ENCODE measurements around the gene SRBD1. TPM values are rescaled to one million over a fixed set of nuclear protein-coding genes. Genes with fewer than 3 reads are reported as not detected.

SRBD1 gene
- total and polyA plus RNA-seq, 7 experiments from 2014 or later: 14.0 to 28.1 (median 19.6) TPM

DNA sequence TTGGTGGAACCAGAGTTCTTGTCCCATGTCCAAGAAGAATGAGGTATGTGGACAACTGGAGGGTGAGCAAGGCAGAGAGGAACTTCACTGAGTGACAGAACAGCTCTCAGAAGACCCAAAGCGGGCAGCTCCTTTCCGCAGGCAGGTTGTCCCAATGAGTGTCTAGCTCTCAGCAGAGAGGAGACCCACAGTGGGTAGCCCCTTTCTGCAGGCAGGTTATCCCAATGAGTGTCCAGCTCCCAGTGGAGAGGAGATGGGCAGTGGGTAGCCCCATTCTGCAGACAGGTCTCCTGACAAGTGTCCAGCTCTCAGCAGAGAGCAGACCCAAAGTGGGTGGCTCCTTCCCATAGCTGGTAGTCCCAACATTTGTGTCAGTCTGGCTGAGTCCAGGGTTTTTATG, 69.6 kb downstream of the SRBD1 start:
- CTCF ChIA-PET: no interaction called here
- no peak overlapping the region for H3K27ac Mint-ChIP-seq
- no peak for ATAC-seq
- H3K9me3 Mint-ChIP-seq: peaks cover 0 to 8% (median 2%) of the 10 kb centered on the region in 11 donors
- Histone ChIP-seq H3K4me3 (ENCODE audit: low read length) (no peak overlapping the region), H3K36me3 (ENCODE audit: control insufficient read depth in 2 of 3, insufficient read depth in 3 of 3, low read length in 3 of 3) (peaks cover 4 to 61% (median 21%) of the 10 kb centered on the region in 3 experiments), H3K9me3 (ENCODE audit: control insufficient read depth in 2 of 3, low read length in 3 of 3) (peaks cover 0 to 9% (median 0%) of the 10 kb centered on the region in 3 experiments), H3K4me1 (ENCODE audit: control insufficient read depth in 2 of 2, insufficient read depth in 2 of 2, low read length in 2 of 2) (no peaks in the 10 kb centered on the region), H3K27ac (ENCODE audit: low read depth, low read length) (no peak overlapping the region), H3K27me3 (ENCODE audit: control insufficient read depth in 2 of 2, insufficient read depth in 2 of 2, low read length in 2 of 2) (no peaks in the 10 kb centered on the region)
- H3K4me3 Mint-ChIP-seq: no peak overlapping the region
- peaks cover 0 to 5% (median 0%) of the 10 kb centered on the region in 7 donors for H3K4me1 Mint-ChIP-seq
- POLR2A ChIA-PET: no interaction called here
- peaks cover 13 to 76% (median 74%) of the 10 kb centered on the region in 5 donors for H3K36me3 Mint-ChIP-seq
- DNase-seq: no peak
- H3K27me3 Mint-ChIP-seq: no peaks in the 10 kb centered on the region
- intact Hi-C loops (cut with micrococcal nuclease): no loop called here

DNA sequence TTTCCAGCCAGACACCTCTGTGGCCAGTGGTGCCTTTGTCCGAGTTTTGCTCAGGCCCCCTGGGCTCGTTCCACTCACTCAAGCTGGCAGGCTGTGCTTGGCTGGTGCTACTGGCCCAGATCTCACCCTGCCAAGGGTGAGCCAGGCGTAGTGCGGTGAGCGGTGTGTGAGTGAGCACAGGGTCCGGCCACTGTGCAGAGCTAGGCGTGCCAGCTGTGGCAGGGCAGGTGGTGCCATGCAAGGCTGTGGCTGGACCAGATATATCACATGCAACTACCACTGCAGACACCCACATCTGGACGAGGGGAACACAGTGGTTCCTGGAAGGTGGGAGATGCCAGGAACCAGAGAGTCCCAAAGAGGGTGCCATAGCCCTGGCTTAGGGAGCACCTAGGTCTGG, 70.1 kb downstream of the SRBD1 start:
- ATAC-seq (no peak), DNase-seq (no peak)
- Mint-ChIP-seq H3K4me1 (peaks cover 0 to 4% (median 0%) of the 10 kb centered on the region in 7 donors), H3K9me3 (peaks cover 0 to 8% (median 2%) of the 10 kb centered on the region in 11 donors), H3K27me3 (no peaks in the 10 kb centered on the region), H3K4me3 (no peak overlapping the region), H3K36me3 (peaks cover 13 to 72% (median 70%) of the 10 kb centered on the region in 5 donors), H3K27ac (no peak overlapping the region)
- H3K4me3 ChIP-seq (ENCODE audit: low read length): no peak overlapping the region
- ChIA-PET POLR2A (no interaction called here), CTCF (no interaction called here)
- no peaks in the 10 kb centered on the region for H3K27me3 ChIP-seq (ENCODE audit: control insufficient read depth in 2 of 2, insufficient read depth in 2 of 2, low read length in 2 of 2)
- intact Hi-C loops (cut with micrococcal nuclease): no loop called here
- no peaks in the 10 kb centered on the region for H3K4me1 ChIP-seq (ENCODE audit: control insufficient read depth in 2 of 2, insufficient read depth in 2 of 2, low read length in 2 of 2)
- H3K36me3 ChIP-seq (ENCODE audit: control insufficient read depth in 2 of 3, insufficient read depth in 3 of 3, low read length in 3 of 3): peaks cover 2 to 56% (median 16%) of the 10 kb centered on the region in 3 experiments
- H3K9me3 ChIP-seq (ENCODE audit: control insufficient read depth in 2 of 3, low read length in 3 of 3): peaks cover 0 to 9% (median 0%) of the 10 kb centered on the region in 3 experiments
- no peak overlapping the region for H3K27ac ChIP-seq (ENCODE audit: low read depth, low read length)

DNA sequence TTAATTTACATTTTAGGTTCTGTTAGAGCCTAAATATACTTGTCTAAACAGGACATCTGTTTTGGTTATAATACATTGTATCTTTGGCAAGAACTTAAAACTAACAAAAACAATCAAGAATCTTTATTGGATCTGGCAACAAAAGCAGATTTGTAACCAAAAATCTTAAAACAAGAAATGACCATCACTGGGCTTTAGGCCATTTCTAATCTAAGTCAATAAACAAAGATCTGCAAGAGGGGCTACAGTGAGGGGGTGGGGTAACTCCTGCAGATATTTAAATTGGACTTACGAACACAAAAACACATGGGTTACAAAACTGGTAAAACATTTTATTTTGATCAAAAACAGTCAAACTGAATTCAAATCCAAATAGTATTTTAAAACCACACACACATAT, 77.3 kb downstream of the SRBD1 start:
- ATAC-seq (no peak), DNase-seq (no peak)
- ChIA-PET POLR2A (no interaction called here), CTCF (no interaction called here)
- no peaks in the 10 kb centered on the region for H3K4me1 Mint-ChIP-seq
- no peaks in the 10 kb centered on the region for H3K4me1 ChIP-seq (ENCODE audit: control insufficient read depth in 2 of 2, insufficient read depth in 2 of 2, low read length in 2 of 2)
- H3K36me3 ChIP-seq (ENCODE audit: control insufficient read depth in 2 of 3, insufficient read depth in 3 of 3, low read length in 3 of 3): peaks cover 0 to 17% (median 0%) of the 10 kb centered on the region in 3 experiments
- no peak overlapping the region for H3K4me3 Mint-ChIP-seq
- H3K4me3 ChIP-seq (ENCODE audit: low read length): no peak overlapping the region
- H3K9me3 ChIP-seq (ENCODE audit: control insufficient read depth in 2 of 3, low read length in 3 of 3): no peaks in the 10 kb centered on the region
- no peak overlapping the region for H3K27ac ChIP-seq (ENCODE audit: low read depth, low read length)
- H3K36me3 Mint-ChIP-seq: peaks cover 11 to 76% (median 65%) of the 10 kb centered on the region in 5 donors
- intact Hi-C loops (cut with micrococcal nuclease): no loop called here
- H3K27me3 Mint-ChIP-seq: no peaks in the 10 kb centered on the region
- H3K9me3 Mint-ChIP-seq: peaks cover 0 to 2% (median 0%) of the 10 kb centered on the region in 11 donors
- no peaks in the 10 kb centered on the region for H3K27me3 ChIP-seq (ENCODE audit: control insufficient read depth in 2 of 2, insufficient read depth in 2 of 2, low read length in 2 of 2)
- H3K27ac Mint-ChIP-seq: no peak overlapping the region

- no peak overlapping the region for H3K27ac ChIP-seq (ENCODE audit: low read depth, low read length)
- peaks cover 0 to 4% (median 0%) of the 10 kb centered on the region in 3 experiments for H3K36me3 ChIP-seq (ENCODE audit: control insufficient read depth in 2 of 3, insufficient read depth in 3 of 3, low read length in 3 of 3)
- Mint-ChIP-seq H3K36me3 (peaks cover 5 to 83% (median 69%) of the 10 kb centered on the region in 5 donors), H3K27ac (no peak overlapping the region), H3K4me3 (no peak overlapping the region), H3K9me3 (peaks cover 0 to 2% (median 0%) of the 10 kb centered on the region in 11 donors), H3K4me1 (peaks cover 0 to 3% (median 0%) of the 10 kb centered on the region in 7 donors), H3K27me3 (no peaks in the 10 kb centered on the region)
- no peaks in the 10 kb centered on the region for H3K4me1 ChIP-seq (ENCODE audit: control insufficient read depth in 2 of 2, insufficient read depth in 2 of 2, low read length in 2 of 2)
- ChIA-PET POLR2A (no interaction called here), CTCF (no interaction called here)
- H3K4me3 ChIP-seq (ENCODE audit: low read length): no peak overlapping the region
- no peaks in the 10 kb centered on the region for H3K27me3 ChIP-seq (ENCODE audit: control insufficient read depth in 2 of 2, insufficient read depth in 2 of 2, low read length in 2 of 2)
- no peak for DNase-seq
- no peaks in the 10 kb centered on the region for H3K9me3 ChIP-seq (ENCODE audit: control insufficient read depth in 2 of 3, low read length in 3 of 3)
- no peak for ATAC-seq
- intact Hi-C loops (cut with micrococcal nuclease): no loop called here
These were observed 78.9 kb downstream of the SRBD1 start for GRCh38 chr2:45532181-45532580.

DNA sequence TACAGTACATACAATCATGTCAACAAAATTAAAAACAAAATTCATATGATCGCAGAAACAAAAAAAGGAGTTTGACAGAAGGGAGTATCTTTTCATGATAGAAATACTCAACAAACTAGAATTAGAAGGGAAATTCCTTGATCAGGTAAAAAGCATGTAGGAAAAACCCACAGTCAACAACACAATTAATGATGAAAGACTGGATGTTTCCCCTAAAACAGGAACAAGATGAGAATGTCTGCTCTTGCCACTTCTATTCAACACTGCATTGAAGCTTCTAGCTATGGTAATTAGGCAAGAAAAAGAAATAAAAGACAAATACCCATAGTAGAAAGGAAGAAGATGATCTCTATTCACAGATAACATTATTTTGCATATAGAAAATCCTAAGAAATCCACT, 87.1 kb downstream of the SRBD1 start:
- intact Hi-C loops (cut with micrococcal nuclease): no loop called here
- Histone ChIP-seq H3K9me3 (ENCODE audit: control insufficient read depth in 2 of 3, low read length in 3 of 3) (no peaks in the 10 kb centered on the region), H3K36me3 (ENCODE audit: control insufficient read depth in 2 of 3, insufficient read depth in 3 of 3, low read length in 3 of 3) (no peaks in the 10 kb centered on the region), H3K4me1 (ENCODE audit: control insufficient read depth in 2 of 2, insufficient read depth in 2 of 2, low read length in 2 of 2) (no peaks in the 10 kb centered on the region), H3K27me3 (ENCODE audit: control insufficient read depth in 2 of 2, insufficient read depth in 2 of 2, low read length in 2 of 2) (no peaks in the 10 kb centered on the region), H3K4me3 (ENCODE audit: low read length) (no peak overlapping the region), H3K27ac (ENCODE audit: low read depth, low read length) (no peak overlapping the region)
- DNase-seq (no peak), ATAC-seq (no peak)
- POLR2A ChIA-PET: no interaction called here
- Mint-ChIP-seq H3K27me3 (no peaks in the 10 kb centered on the region), H3K9me3 (peaks cover 0 to 6% (median 3%) of the 10 kb centered on the region in 11 donors), H3K4me1 (peaks cover 0 to 17% (median 4%) of the 10 kb centered on the region in 7 donors), H3K36me3 (peaks cover 0 to 80% (median 56%) of the 10 kb centered on the region in 5 donors), H3K4me3 (no peak overlapping the region), H3K27ac (no peak overlapping the region)
- CTCF ChIA-PET: no interaction called here

DNA sequence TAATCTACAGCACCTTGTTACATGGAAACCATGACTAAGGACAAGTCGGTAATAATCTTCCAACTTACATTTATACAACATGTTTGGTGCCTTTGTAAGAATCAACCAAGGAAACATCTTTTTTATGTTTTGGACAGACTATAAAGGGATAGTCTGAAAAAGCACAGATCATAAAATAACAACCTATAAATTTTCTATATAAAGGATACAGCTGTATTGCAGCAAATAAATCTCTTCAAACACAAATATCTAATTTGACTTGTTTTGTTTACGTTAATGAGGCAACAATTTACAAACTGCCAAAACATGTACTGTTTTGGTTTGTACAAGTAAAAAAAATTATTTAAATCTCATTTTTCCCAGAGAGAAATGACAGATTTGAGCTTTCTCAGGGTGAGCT, 92.5 kb downstream of the SRBD1 start:
- POLR2A ChIA-PET: interaction anchor here (0.8 kb wide), 1 partner anchor 34 kb away, joined by 3 read pairs; no protein-coding TSS in a partner anchor
- Mint-ChIP-seq H3K4me1 (peaks cover 0 to 17% (median 4%) of the 10 kb centered on the region in 7 donors), H3K27me3 (no peaks in the 10 kb centered on the region), H3K9me3 (peaks cover 0 to 2% (median 0%) of the 10 kb centered on the region in 11 donors), H3K36me3 (peaks cover 0 to 49% (median 21%) of the 10 kb centered on the region in 5 donors), H3K27ac (no peak overlapping the region), H3K4me3 (no peak overlapping the region)
- H3K4me1 ChIP-seq (ENCODE audit: control insufficient read depth in 2 of 2, insufficient read depth in 2 of 2, low read length in 2 of 2): no peaks in the 10 kb centered on the region
- H3K9me3 ChIP-seq (ENCODE audit: control insufficient read depth in 2 of 3, low read length in 3 of 3): no peaks in the 10 kb centered on the region
- CTCF ChIA-PET: no interaction called here
- DNase-seq (no peak), ATAC-seq (no peak)
- no peak overlapping the region for H3K4me3 ChIP-seq (ENCODE audit: low read length)
- intact Hi-C loops (cut with micrococcal nuclease): no loop called here
- no peak overlapping the region for H3K27ac ChIP-seq (ENCODE audit: low read depth, low read length)
- H3K27me3 ChIP-seq (ENCODE audit: control insufficient read depth in 2 of 2, insufficient read depth in 2 of 2, low read length in 2 of 2): no peaks in the 10 kb centered on the region
- no peaks in the 10 kb centered on the region for H3K36me3 ChIP-seq (ENCODE audit: control insufficient read depth in 2 of 3, insufficient read depth in 3 of 3, low read length in 3 of 3)

DNA sequence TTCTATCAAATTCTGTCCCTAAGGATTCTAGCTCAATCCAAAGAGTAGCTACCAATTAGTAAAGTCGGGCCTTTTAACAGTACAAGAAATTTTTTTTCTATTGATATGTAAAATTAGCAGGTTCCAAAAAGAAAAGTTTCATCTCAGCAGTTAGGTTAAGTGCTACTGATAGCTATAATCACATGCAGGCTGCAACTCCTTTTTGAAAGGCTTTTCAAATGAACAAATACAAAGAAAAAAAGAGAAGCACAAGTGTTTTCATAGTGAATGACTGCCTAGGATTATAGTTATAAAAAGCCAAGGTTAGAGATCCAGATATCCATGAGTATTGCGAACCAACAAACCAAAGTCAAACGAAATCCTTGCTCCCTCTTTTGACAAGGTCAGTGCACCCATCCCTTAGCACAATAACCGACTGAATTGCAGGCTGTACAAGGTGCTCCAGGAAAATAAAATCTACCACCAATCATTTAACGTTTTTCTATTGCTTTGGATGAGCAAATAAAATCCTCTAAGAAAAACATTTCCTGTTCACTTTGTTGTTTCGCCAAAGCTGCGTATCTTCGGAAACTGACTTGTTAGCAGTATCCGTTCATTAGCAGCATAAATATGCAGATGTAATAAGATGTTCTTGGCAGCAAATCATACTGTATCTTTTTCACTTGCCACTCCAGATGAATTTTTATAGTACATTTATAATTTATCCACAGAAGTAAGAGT, 100.2 kb downstream of the SRBD1 start:
- Mint-ChIP-seq H3K36me3 (peaks cover 4 to 56% (median 22%) of the 10 kb centered on the region in 5 donors), H3K27ac (no peak overlapping the region), H3K9me3 (no peaks in the 10 kb centered on the region), H3K4me1 (peaks cover 0 to 12% (median 0%) of the 10 kb centered on the region in 7 donors), H3K27me3 (no peaks in the 10 kb centered on the region), H3K4me3 (no peak overlapping the region)
- no peaks in the 10 kb centered on the region for H3K36me3 ChIP-seq (ENCODE audit: control insufficient read depth in 2 of 3, insufficient read depth in 3 of 3, low read length in 3 of 3)
- POLR2A ChIA-PET: no interaction called here
- no peaks in the 10 kb centered on the region for H3K27me3 ChIP-seq (ENCODE audit: control insufficient read depth in 2 of 2, insufficient read depth in 2 of 2, low read length in 2 of 2)
- H3K4me1 ChIP-seq (ENCODE audit: control insufficient read depth in 2 of 2, insufficient read depth in 2 of 2, low read length in 2 of 2): no peaks in the 10 kb centered on the region
- no peak overlapping the region for H3K27ac ChIP-seq (ENCODE audit: low read depth, low read length)
- CTCF ChIA-PET: no interaction called here
- no peak overlapping the region for H3K4me3 ChIP-seq (ENCODE audit: low read length)
- no peaks in the 10 kb centered on the region for H3K9me3 ChIP-seq (ENCODE audit: control insufficient read depth in 2 of 3, low read length in 3 of 3)
- no peak for DNase-seq
- ATAC-seq: no peak
- intact Hi-C loops (cut with micrococcal nuclease): no loop called here

Measured in naive thymus-derived CD4-positive, alpha-beta T cell (primary cell).